Stimulated activated CD8-positive, alpha-beta memory T cell treated with anti-CD3 and anti-CD28 coated beads, Interleukin-12 subunit alpha, Interleukin-12 subunit beta, amount 100 ng/mL, for 24 hours (primary cell): Measurements from ENCODE around the gene TCP11X2.
"Not testable (repeated sequence)": the region's sequence is repeated elsewhere in the genome, so short reads cannot be mapped to it uniquely, and the experiment has no call there.

ENCODE experiments used
- DNase-seq: peaks from one replicate; pipeline ENCODE4 v3.0.0-alpha.2; 2020; ENCODE audit errors: extremely low read depth

TCP11X2 gene

GRCh38 chrX:102471762-102472220 is at the start of gene TCP11X2:
TSS of gene TCP11X2 (minus strand) at chrX:102471812.
- DNase-seq = not testable (repeated sequence)

- no peak for DNase-seq
These were observed 45.7 kb upstream of the TCP11X2 start for GRCh38 chrX:102517326-102517725.

- peak; percentile 23 for DNase-seq
These were observed 44.6 kb upstream of the TCP11X2 start, which contains the start of gene TMSB15A for GRCh38 chrX:102515975-102516941. TSS of gene TMSB15A (minus strand) at chrX:102516739.

DNA sequence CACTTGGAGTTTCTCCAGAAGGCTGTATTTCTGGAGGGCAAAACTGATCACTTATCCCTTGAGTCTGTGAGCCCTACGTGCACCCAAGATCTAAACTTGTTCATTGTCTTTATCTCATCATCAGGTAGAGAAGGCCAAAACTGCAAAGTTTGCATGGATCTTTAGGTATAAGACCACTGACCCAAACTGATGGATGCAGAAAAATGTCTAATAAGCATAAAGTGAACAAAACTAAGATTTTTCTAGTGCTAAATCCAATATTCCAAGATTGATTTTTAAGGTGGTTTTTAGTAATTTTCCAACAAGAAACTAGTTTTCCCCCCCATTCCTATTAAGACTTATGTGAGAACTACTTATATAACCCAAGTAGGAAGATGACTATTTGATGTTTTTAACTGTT is 42.9 kb upstream of the TCP11X2 start:
- DNase-seq = no peak

- no peak for DNase-seq
These were observed 27.1 kb upstream of the TCP11X2 start for GRCh38 chrX:102498732-102499131.

DNA sequence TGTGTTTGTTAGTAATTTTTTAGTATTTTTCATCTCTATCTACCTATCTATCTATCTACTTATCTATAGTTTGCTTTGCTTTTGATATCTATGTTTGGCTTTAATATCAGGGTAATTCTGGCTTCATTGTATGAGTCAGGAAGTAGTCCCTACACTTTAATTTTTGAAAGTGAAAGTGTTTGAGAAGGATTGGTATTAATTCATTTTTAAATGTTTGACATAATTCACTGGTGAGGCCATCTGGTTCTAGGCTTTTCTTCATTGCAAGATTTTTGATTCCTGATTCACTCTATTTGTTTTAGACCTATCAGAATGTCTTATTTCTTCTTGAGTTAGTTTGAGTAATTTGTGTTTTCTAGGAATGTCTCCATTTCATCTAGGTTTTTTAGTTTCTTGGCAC is 20.2 kb upstream of the TCP11X2 start:
- no peak for DNase-seq

DNA sequence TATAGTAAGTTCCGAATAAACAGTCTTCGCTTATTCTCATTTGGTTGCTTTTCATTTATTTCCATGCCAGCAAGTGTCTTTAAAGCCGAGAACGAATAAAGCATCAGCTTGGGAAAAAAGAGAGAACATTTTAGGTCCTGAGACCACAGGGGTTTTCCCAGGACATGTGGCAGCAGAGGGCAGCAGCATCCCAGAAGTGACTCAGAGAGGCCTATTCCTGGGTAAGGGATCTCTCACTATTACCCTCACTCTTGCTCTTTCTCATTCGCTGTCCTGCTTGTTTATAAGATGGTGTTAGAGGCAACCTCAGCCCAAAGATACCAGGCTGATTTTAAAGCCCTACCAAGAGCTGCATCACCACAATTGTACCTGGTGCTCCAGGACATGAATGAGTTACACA is 7.2 kb upstream of the TCP11X2 start:
- not testable (repeated sequence) for DNase-seq

GRCh38 chrX:102470215-102470614 is 1.4 kb downstream of the TCP11X2 start:
- not testable (repeated sequence) for DNase-seq

DNA sequence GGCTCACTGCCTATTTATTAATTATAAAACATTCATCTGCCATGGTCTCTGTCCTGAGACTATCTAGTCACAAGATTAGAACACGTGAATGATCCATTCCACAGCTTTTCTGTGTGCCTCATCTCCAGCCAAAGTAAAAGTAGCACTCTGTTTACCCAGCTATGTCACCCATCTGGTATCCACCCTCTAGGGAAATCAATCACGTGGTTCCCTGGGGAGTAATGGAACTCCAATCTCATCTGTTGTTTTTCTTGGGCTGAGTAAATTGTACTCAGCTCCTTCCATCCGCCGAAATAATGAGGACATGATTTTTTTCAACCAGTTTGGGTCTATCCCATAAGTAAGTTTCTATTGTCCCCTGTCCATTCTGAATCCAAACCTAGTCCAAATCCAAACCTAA is 13.0 kb downstream of the TCP11X2 start:
- DNase-seq = not testable (repeated sequence)

DNA sequence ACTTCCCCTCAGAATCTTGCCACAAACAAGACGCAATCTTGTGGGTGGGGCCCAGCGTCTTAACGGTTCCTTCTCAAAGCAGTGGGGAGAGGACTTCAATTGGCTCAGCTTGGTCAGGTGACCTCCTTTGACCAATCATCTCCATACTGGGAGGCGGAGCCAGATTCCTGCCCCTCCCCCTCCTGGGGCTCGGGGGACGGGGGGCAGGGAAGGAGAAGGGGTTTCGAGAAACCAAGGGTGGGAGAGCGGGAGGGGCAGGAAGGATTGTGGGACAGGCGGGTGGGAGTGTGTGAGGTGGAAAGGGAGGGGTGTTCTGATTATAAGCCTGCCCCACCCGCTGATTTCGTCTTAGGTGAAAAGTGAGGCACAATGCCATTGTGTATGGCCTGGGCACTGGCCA is 31.7 kb downstream of the TCP11X2 start, which contains the start of gene NXF2B:
Gene NXF2B, minus strand, starts transcription at position 101 of the 400 bp plus-strand sequence. CDS start 59,972 bp downstream, outside the sequence.
- DNase-seq = not testable (repeated sequence)

DNA sequence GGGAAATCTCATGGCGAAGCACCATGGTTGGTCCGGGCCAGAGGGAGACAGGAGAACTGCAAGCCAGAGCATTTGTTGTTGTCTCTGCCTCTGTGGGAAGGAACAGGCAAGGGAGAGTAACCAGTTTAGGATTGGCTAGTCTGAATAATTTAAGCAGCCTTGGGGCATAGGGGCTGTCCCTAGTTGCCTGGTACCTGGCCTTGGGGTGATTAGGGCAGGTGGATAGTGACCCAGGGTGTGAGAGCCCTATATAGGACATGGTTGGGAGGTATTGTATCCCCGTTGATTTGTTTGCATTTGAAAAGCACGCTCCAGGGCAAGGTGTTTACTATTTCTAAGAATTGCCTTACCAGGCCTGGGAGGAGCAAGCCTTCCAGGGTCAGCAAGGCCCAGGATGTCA is 57.1 kb downstream of the TCP11X2 start:
- not testable (repeated sequence) for DNase-seq
